GM10266 (cell line): ENCODE measurements around the gene MACROD1.

Experiments
- DNase-seq: peaks from one replicate; pipeline ENCODE4 v3.0.0; 2012; ENCODE audit errors: extremely low spot score
- CTCF ChIP-seq: IDR thresholded peaks from 2 replicates; pipeline ENCODE4 v1.5.1; 2012; ENCODE audit warnings: mild to moderate bottlenecking, low read depth; ENCODE audit not compliant: control insufficient read depth, insufficient read depth; ENCODE audit errors: missing control alignments

The MACROD1 gene

DNA sequence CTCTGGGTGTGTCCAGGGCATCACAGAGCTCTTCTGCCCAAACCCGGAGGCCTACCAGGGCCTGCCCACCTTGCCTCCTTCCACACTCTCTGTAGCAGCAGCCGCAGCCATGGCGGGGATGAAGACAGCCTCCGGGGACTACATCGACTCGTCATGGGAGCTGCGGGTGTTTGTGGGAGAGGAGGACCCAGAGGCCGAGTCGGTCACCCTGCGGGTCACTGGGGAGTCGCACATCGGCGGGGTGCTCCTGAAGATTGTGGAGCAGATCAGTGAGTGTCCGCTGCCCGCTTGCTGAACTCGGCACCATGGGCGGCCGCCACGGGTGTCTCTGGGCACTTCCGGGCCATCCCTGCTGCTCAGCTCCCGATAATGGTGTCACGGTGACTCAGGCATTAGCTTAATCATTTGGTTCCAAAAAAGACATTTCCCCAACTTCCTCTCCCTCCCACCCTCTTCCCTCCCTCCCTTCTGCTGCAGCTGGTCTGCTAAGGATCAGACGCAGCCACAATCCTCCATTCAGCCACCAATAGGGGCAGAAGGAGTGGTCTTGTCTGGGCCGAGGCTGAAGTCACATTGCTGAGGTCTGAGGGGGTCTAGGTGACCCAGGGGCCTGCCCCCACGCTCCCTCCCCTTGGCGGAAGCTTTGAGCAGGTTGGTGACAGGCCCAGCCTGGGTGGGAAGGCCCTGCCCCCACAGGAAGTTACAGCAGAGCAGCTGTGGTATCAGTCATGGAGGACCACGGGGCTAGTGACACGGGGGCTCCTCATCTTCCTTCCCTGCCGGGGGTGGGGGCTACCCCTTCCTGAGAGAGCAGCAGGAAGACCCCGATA lies 41.6 kb upstream of the MACROD1 start:
- peak; percentile 93 for DNase-seq
- TF ChIP-seq CTCF: no peak

DNA sequence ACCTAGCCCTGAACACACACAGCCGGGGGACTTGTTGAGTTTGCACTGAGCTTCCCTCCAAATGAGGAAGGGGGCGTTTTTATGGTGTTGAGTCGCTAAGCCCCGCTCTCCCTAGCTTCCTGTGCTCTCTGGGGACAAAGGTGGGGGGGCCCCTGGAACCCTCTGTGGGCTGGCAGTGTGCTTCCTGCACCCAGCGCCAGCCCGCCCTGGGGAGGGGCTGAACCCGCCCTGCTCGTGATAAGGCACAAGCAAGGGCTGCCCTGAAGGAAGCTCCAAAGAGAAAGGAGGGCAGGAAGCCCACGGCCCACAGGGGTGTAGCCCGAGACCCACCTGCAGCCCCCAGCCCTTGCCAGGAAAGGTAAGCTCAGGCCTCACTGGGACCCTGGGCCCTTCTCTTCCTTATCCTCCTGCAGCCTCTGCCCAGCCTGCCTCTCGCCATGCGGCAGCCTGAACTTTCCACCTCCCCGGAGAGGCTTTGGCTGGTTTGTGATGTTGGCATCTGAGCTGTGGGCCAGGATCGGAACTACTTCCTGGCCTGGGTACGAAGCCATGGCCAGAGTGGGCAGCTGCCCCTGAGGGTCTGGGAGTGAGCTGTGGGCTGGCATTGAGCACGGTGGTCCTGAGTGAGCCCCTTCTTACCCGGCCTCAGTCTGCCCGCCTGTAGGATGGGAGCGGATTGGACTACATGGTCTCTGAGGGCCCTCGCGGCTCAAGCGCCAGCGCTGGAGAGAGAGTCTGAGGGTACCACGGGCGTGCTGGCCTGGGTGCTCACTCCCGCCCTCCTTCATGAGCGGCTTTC lies 40.7 kb upstream of the MACROD1 start, which contains the start of gene FERMT3:
Gene FERMT3, plus strand, starts transcription at position 265 of the 799 bp plus-strand sequence. CDS start 644 bp downstream, outside the sequence.
- peak; percentile 69 for DNase-seq
- TF ChIP-seq CTCF: no peak

- peak; percentile 78 for DNase-seq
- peak; percentile 82 for TF ChIP-seq CTCF
These were observed 38.6 kb upstream of the MACROD1 start for GRCh38 chr11:64204464-64204989.

DNA sequence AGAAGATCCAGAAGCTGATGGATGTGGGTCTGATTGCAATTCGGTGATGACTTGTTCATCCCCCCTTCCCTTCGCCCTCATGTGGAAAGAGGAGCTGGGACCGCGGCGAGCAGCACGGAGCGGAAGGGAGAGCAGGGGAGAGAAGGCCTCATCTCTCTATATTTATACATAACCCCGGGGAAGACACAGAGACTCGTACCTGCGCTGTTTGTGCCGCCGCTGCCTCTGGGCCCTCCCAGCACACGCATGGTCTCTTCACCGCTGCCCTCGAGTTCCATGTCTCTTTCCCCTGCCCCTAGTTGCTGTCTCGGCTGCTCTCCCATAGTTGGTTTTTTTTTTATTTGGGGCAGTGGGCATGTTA lies 38.1 kb upstream of the MACROD1 start:
- TF ChIP-seq CTCF: no peak
- DNase-seq: no peak

- no peak for DNase-seq
- TF ChIP-seq CTCF: no peak
These were observed 37.6 kb upstream of the MACROD1 start for GRCh38 chr11:64203421-64204079.

DNA sequence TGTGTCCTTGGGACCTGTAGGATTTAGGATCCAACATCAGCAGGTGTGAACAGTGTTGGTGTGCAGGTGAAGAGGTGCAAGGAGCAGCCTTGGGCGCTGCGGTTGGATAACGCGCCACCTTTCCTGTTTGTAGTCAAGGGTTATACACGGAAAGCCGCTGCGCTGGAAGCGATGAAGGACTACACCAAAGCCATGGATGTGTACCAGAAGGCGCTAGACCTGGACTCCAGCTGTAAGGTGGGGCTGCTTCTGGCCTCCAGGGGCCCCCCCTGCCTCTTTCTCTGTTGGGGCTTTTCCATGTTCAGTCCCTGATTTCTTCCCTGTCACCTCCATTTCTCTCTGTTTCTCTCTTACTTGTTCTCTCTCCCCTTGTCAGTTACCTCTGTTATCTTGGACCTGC lies 37.1 kb upstream of the MACROD1 start:
- DNase-seq: no peak
- TF ChIP-seq CTCF: no peak
